Esophagus squamous epithelium (tissue), 5 donors: ENCODE data around the gene SPATA1. TPM values are rescaled to one million over a fixed set of nuclear protein-coding genes. Genes with fewer than 3 reads are reported as not detected.
A peak's percentile ranks its signal among the peaks of the same experiment; 100 is the strongest.

ENCODE experiments used
- DNase-seq: peaks from one replicate; lab custom pipeline; 2025; lab: John Stamatoyannopoulos, UW
- H3K27ac ChIP-seq, 4 donors: fragments of 200-600 bp; sonication (generic); one replicate each; pipeline ENCODE4 v1.5.1; 2016 to 2019; ENCODE audit warnings: mild to moderate bottlenecking in 1 of 4
- H3K27me3 ChIP-seq, 4 donors: fragments of 200-600 bp; sonication (generic); 1 replicate in 3 of 4; 2 replicates in 1 of 4; pipeline versions ENCODE4 v1.5.1 to v1.6.0; 2017 to 2021; ENCODE audit warnings: antibody characterized with exemption in 1 of 4
- H3K36me3 ChIP-seq, 3 donors: fragments of 200-600 bp; sonication (generic); one replicate each; pipeline ENCODE4 v1.5.1; 2016 to 2019
- H3K4me1 ChIP-seq, 3 donors: fragments of 200-600 bp; sonication (generic); one replicate each; pipeline ENCODE4 v1.5.1; 2017 to 2019
- H3K4me3 ChIP-seq, 4 donors: fragments of 200-600 bp; sonication (generic); 1 replicate in 3 of 4; 2 replicates in 1 of 4; pipeline ENCODE4 v1.5.1; 2016 to 2019; ENCODE audit warnings: mild to moderate bottlenecking in 2 of 4, moderate library complexity in 1 of 4
- H3K9me3 ChIP-seq, 3 donors: fragments of 200-600 bp; sonication (generic); one replicate each; pipeline ENCODE4 v1.5.1; 2016 to 2019
- POLR2A ChIP-seq, 4 donors: fragments of 450-650 bp; IDR thresholded peaks; one replicate each; pipeline ENCODE4 v1.6.1; 2017; ENCODE audit warnings: antibody characterized with exemption in 4 of 4, mild to moderate bottlenecking in 4 of 4, moderate library complexity in 3 of 4
- WGBS, 2 donors: methylation state at CpG; one replicate each; pipeline ENCODE4 v1.1.5; 2018; 5-methylcytosine and 5-hydroxymethylcytosine counted together
- intact Hi-C: fragments of 100-400 bp; cut with DNase I; formaldehyde crosslinking; loops from one replicate; pipeline ENCODE4 v1.15.0; 2022
- total RNA-seq, 4 donors: library from RNA; depleted of rRNA; stranded (reverse); fragments of >200 nt; gene quantifications; one replicate each; pipeline ENCODE4 v1.1.0, GENCODE V29; 2016
- TF ChIP-seq, protein P1 (sequence below), 6 experiments: fragments of 450-650 bp in 4 of 6; fragments of 200-600 bp in 2 of 6; sonication (generic) in 2 of 6; IDR thresholded peaks; one replicate each; pipeline ENCODE4 v1.5.1; 2016 to 2019; ENCODE audit warnings: antibody characterized with exemption in 6 of 6, mild to moderate bottlenecking in 4 of 6, moderate library complexity in 4 of 6
- donor health status: DM: yes; HTN: yes; CAD: no.

The SPATA1 gene
- total RNA-seq, 4 donors from 2014 or later = 0.15 TPM; not detected in 3

DNA sequence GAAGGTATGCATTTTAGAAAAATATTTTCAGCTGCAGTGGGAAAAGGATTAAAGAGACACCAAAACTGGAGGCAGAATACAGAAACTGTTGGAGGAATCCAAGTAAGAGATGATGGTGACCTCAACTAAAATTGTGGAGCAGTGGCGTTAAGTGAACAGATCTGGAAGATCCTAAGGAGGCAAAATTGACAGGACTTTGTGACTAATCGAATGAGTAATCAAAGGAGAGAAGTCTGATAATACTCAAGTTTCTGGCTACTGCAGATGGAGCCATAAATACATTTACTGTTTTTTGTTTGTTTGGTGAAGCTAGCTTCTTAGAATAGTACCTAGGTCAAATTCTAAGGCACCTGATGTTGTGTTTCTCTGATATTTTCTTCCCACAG is 65.0 kb downstream of the SPATA1 start:
- peaks cover 10 to 52% (median 18%) of the 10 kb centered on the region in 3 donors for H3K4me1 ChIP-seq
- H3K27ac ChIP-seq = no peak overlapping the region
- TF ChIP-seq, protein P1, sequence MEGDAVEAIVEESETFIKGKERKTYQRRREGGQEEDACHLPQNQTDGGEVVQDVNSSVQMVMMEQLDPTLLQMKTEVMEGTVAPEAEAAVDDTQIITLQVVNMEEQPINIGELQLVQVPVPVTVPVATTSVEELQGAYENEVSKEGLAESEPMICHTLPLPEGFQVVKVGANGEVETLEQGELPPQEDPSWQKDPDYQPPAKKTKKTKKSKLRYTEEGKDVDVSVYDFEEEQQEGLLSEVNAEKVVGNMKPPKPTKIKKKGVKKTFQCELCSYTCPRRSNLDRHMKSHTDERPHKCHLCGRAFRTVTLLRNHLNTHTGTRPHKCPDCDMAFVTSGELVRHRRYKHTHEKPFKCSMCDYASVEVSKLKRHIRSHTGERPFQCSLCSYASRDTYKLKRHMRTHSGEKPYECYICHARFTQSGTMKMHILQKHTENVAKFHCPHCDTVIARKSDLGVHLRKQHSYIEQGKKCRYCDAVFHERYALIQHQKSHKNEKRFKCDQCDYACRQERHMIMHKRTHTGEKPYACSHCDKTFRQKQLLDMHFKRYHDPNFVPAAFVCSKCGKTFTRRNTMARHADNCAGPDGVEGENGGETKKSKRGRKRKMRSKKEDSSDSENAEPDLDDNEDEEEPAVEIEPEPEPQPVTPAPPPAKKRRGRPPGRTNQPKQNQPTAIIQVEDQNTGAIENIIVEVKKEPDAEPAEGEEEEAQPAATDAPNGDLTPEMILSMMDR (IDR thresholded peaks at IDR 0.05) = no peak
- TF ChIP-seq POLR2A (IDR thresholded peaks at IDR 0.05) = no peak
- no peak for DNase-seq
- H3K36me3 ChIP-seq = peaks cover 0 to 32% (median 3%) of the 10 kb centered on the region in 3 donors
- H3K27me3 ChIP-seq = no peaks in the 10 kb centered on the region
- H3K9me3 ChIP-seq = no peaks in the 10 kb centered on the region
- 58 to 80% methylated on average over 2 of the region's 2 CpGs for whole genome bisulfite sequencing, 2 donors
- H3K4me3 ChIP-seq = no peak overlapping the region
- intact Hi-C loops = no loop called here

DNA sequence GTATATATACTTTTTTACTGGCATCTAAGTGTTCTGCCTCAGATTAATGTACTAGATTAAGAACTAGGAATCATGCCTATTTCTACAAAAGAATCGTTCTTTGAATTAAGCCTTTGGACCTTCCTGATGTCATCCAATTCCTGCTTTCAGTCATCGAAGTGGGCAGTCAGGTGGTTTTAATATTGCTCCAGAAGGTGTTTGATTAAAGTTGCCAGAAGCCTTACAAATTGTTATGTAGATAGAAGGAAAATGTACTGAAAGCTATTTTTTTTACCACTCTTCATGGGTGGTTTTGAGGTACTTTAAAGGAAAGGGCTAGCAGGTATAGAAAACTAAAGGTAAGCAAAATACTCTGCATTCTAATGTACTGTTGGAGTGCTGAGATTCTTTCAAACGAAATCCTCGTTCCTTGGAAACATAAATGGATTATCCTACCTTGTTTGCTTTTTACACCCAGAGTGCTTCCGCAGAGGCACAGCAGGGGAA is 67.3 kb downstream of the SPATA1 start:
- peaks cover 10 to 50% (median 18%) of the 10 kb centered on the region in 3 donors for H3K4me1 ChIP-seq
- intact Hi-C loops = no loop called here
- TF ChIP-seq, protein P1 (IDR thresholded peaks at IDR 0.05) = no peak
- TF ChIP-seq POLR2A (IDR thresholded peaks at IDR 0.05) = no peak

DNA sequence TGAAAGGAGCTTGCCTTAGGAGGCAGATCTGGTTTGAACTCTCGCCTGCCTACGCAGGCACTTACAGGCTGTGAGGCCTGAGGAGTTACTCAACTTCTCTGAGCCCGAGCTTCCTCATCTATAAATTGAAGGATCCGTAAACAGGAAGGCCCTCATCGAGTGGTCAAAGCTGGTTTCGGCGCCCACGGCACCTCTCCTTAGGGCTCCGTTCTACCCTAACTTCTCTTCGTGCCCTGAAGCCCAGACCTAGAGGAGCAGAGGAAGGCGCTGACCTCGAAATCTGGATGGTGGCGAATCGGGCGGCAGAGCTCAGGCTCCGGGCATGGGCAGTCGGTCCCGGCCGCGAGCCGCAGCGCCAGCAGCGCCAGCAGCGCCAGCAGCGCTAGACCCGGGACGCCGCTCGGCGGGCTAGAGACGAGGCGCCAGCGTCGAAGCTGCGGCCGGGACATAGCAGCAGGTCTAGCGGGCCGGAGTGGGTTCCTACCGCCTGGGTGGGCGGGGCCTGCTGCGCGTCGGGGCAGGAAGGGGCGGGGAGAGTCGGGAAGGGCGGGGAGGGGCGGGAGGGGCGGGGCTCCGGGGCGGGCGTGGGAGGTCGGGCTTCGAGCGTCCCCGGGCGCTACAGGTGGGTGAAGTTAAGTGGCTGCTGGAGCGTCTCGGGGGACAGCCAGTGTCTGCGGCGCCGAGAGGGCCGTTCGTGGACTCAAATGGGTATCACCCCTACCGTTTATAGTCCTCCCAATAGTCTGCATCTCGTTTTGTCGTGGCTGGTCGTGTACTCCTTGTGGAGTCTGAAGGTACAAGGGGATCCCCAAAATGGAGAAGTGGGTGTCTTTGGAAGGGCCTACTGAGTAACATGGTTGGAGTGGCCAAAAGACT is 68.0 kb downstream of the SPATA1 start, which contains the start of gene CTBS:
Gene CTBS (minus strand): TSS at position 474 of the 876 bp plus-strand sequence. CDS start 25 bp downstream, at position 449.
- Histone ChIP-seq H3K27ac (peak within 1 kb of the TSS; percentile 96 to 98 (median 97)), H3K27me3 (no peaks in the 10 kb centered on the region), H3K4me1 (peaks cover 10 to 49% (median 18%) of the 10 kb centered on the region in 3 donors), H3K4me3 (peak within 1 kb of the TSS; percentile 56 to 73 (median 67)), H3K36me3 (peaks cover 0 to 13% (median 0%) of the 10 kb centered on the region in 3 donors), H3K9me3 (no peaks in the 10 kb centered on the region)
- intact Hi-C loops = no loop called here
- 0 to 2% methylated on average over 10 to 13 of the region's 67 CpGs for WGBS, 2 donors
- peak in 2 of 4 donors; percentile 64 to 91 for TF ChIP-seq POLR2A (IDR thresholded peaks at IDR 0.05)
- TF ChIP-seq, protein P1 (IDR thresholded peaks at IDR 0.05) = peak in 1 of 6 experiments; percentile 13
- peak; percentile 52 for DNase-seq

More for the DNA sequence above, 67.3 kb downstream of the SPATA1 start:
- 1 to 7% methylated on average over 5 of the region's 5 CpGs for WGBS, 2 donors
- H3K4me3 ChIP-seq = peak overlapping the region; percentile 56 to 73 (median 67)
- peak overlapping the region; percentile 96 to 98 (median 97) for H3K27ac ChIP-seq
- H3K9me3 ChIP-seq = no peaks in the 10 kb centered on the region
- no peaks in the 10 kb centered on the region for H3K27me3 ChIP-seq
- no peak for DNase-seq
- H3K36me3 ChIP-seq = peaks cover 0 to 20% (median under 1%) of the 10 kb centered on the region in 3 donors

DNA sequence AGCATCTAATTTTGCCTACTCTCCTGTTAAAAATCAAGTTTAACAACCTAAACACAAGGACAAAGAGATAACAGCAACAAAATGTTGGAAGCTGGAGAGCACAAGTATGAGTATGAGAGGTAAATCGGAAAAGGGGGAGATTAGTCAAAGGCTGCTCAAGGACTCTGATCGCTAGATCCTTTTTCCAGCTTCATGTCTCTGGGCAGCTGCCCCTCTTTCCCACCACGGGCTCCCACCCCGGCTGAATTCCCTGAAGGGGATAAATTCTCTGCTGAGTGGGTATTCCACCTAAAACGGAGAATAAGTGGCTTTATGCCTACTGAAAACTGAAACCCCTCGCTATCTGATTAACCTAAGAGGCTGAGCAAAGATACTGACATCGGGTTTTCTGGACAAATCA is 68.8 kb downstream of the SPATA1 start:
- TF ChIP-seq POLR2A (IDR thresholded peaks at IDR 0.05) = no peak
- TF ChIP-seq, protein P1 (IDR thresholded peaks at IDR 0.05) = no peak
- no peaks in the 10 kb centered on the region for H3K27me3 ChIP-seq
- H3K9me3 ChIP-seq = no peaks in the 10 kb centered on the region
- H3K36me3 ChIP-seq = peaks cover 0 to 7% (median 0%) of the 10 kb centered on the region in 3 donors
- peaks cover 10 to 49% (median 18%) of the 10 kb centered on the region in 3 donors for H3K4me1 ChIP-seq
- intact Hi-C loops = no loop called here
- 71 to 77% methylated on average over 7 of the region's 7 CpGs for WGBS, 2 donors
- H3K4me3 ChIP-seq = peak overlapping the region in 3 of 4 donors; percentile 66 to 73 (median 68)
- no peak for DNase-seq
- peak overlapping the region in 3 of 4 donors; percentile 97 to 98 (median 97) for H3K27ac ChIP-seq

DNA sequence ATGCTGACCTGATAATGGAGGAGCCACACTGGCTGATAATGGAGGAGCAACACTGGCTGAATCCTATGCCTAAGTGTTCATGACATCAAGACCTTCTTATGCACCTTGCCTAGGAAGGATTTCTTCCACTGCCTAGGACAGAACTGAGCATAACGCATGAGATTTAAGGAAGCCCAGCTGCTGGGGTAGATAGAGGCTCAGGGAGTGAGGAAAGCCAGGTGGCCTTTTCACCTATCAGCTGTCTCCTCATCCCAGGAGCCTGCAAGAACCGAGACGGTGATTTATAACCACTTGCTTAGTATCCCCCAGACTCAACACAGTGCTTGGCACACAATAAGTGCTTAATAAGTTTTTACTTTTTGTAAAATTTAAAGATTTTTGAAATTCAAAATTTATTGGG is 75.5 kb downstream of the SPATA1 start:
- Histone ChIP-seq H3K36me3 (no peaks in the 10 kb centered on the region), H3K4me1 (peaks cover 0 to 15% (median 0%) of the 10 kb centered on the region in 3 donors), H3K9me3 (no peaks in the 10 kb centered on the region), H3K27ac (no peak overlapping the region), H3K27me3 (no peaks in the 10 kb centered on the region), H3K4me3 (no peak overlapping the region)
- DNase-seq = no peak
- intact Hi-C loops = no loop called here
- 94 to 96% methylated on average over 3 of the region's 3 CpGs for WGBS, 2 donors
- TF ChIP-seq, protein P1 (IDR thresholded peaks at IDR 0.05) = no peak
- TF ChIP-seq POLR2A (IDR thresholded peaks at IDR 0.05) = no peak
